SK-N-SH (cell line): ENCODE measurements around the gene C1QL3.

Experiments used
- CTCF ChIP-seq: fragments of 200-600 bp; sonication (generic); IDR thresholded peaks from 2 replicates; pipeline ENCODE4 v1.6.1; 2017; ENCODE audit warnings: antibody characterized with exemption, mild to moderate bottlenecking, moderate library complexity
- GABPA ChIP-seq: IDR thresholded peaks from 2 replicates; pipeline ENCODE4 v1.4.0; 2012; ENCODE audit warnings: low read depth, mild to moderate bottlenecking
- JUND ChIP-seq: IDR thresholded peaks from 2 replicates; pipeline ENCODE4 v1.4.0; 2012
- POLR2AphosphoS5 ChIP-seq: IDR thresholded peaks from 2 replicates; pipeline ENCODE4 v1.6.1; 2012; ENCODE audit warnings: low read depth, low read length
- RCOR1 ChIP-seq: fragments of 150-350 bp; IDR thresholded peaks from 2 replicates; pipeline ENCODE4 v1.6.1; 2017; ENCODE audit warnings: antibody characterized with exemption, low read length
- SMC3 ChIP-seq: IDR thresholded peaks from 2 replicates; pipeline ENCODE4 v1.6.1; 2012; ENCODE audit warnings: low read depth, low read length, improper control_type of control experiment
- TCF12 ChIP-seq: IDR thresholded peaks from 2 replicates; pipeline ENCODE4 v1.4.0; 2012
- USF2 ChIP-seq: fragments of 150-350 bp; IDR thresholded peaks from 2 replicates; pipeline ENCODE4 v1.6.1; 2017; ENCODE audit warnings: antibody characterized with exemption, low read length, low read depth, borderline replicate concordance
- YY1 ChIP-seq: IDR thresholded peaks from 2 replicates; pipeline ENCODE4 v1.4.0; 2012; ENCODE audit warnings: low read depth, mild to moderate bottlenecking
- ZBTB33 ChIP-seq: IDR thresholded peaks from 2 replicates; pipeline ENCODE4 v1.4.0; 2012; ENCODE audit warnings: low read depth, borderline replicate concordance

- TF ChIP-seq CTCF (no peak), ZBTB33 (no peak), GABPA (no peak), SMC3 (no peak), TCF12 (no peak), POLR2AphosphoS5 (no peak), USF2 (no peak), YY1 (no peak), RCOR1 (no peak), JUND (no peak)
Observed at GRCh38 chr10:16536155-16536554, 14.5 kb upstream of the C1QL3 start.
